HCT116 (cell line): ENCODE measurements around the gene UQCRC1. TPM values are rescaled to one million over a fixed set of nuclear protein-coding genes. Genes with fewer than 3 reads are reported as not detected.

Experiments
- ATAC-seq: fragments of 200-7000 bp; cut with Tn5 transposase; 2 replicates; pipeline ENCODE4 v1.9.1; 2020; ENCODE audit warnings: mild to moderate bottlenecking, moderate library complexity
- BruUV-seq: library from RNA; stranded (reverse); fragments of 400-500 nt; replicated peaks from 2 replicates; lab custom pipeline; 2021; lab: Mats Ljungman, UMichigan
- CTCF ChIA-PET: fragments of 300-600 bp; sonication (Branson Sonifier 250); formaldehyde crosslinking; loops from one replicate; lab custom pipeline; 2021; ENCODE audit warnings: antibody characterized with exemption; lab: Charles Lee
- POLR2A ChIA-PET: fragments of 300-600, 350-600 bp; sonication (Branson Sonifier 250); formaldehyde crosslinking; loops from one replicate; lab custom pipeline; 2021; ENCODE audit warnings: antibody characterized with exemption; lab: Charles Lee
- RAD21 ChIA-PET, 2 experiments: fragments of 300-600 bp; sonication (Branson Sonifier 250); formaldehyde crosslinking; loops; one replicate each; lab custom pipeline; 2023; ENCODE audit warnings: low total read pairs in 2 of 2; ENCODE audit not compliant: uncharacterized antibody in 2 of 2, unreplicated experiment in 2 of 2, low non-redundant PET in 1 of 2; lab: Charles Lee
- DNase-seq: peaks from one replicate; pipeline ENCODE4 v3.0.0-alpha.2; 2010; ENCODE audit warnings: low read depth, low spot score
- H2AFZ ChIP-seq: fragments of 200-600 bp; shearing (Covaris generic), sonication (generic); 2 replicates; pipeline ENCODE4 v1.6.1; 2017; ENCODE audit warnings: low read depth, mixed run types, mixed read lengths, antibody characterized with exemption, low read length; ENCODE audit not compliant: poor library complexity, severe bottlenecking
- H3K27ac ChIP-seq: 2 replicates; pipeline ENCODE4 v1.5.1; 2012; ENCODE audit warnings: low read depth, low read length
- H3K27me3 ChIP-seq: fragments of 200-600 bp; sonication (generic); 2 replicates; pipeline ENCODE4 v1.6.1; 2016; ENCODE audit warnings: mixed run types, low read length, mixed read lengths; ENCODE audit not compliant: insufficient read depth
- H3K36me3 ChIP-seq, 2 experiments: fragments of 200-500 bp in 1 of 2; fragments of 200-600 bp in 1 of 2; sonication (Bioruptor generic) in 1 of 2; sonication (generic) in 1 of 2; 2 replicates each; pipeline versions ENCODE4 v1.5.1 to v1.6.1; 2014 to 2016; ENCODE audit warnings: low read length in 2 of 2, inconsistent platforms in 1 of 2, mixed read lengths in 1 of 2, mixed run types in 1 of 2; ENCODE audit not compliant: insufficient read depth in 2 of 2, control insufficient read depth in 1 of 2
- H3K4me1 ChIP-seq, 2 experiments: fragments of 200-600 bp in 1 of 2; sonication (generic) in 1 of 2; 2 replicates each; pipeline versions ENCODE4 v1.5.1 to v1.6.1; 2012 to 2017; ENCODE audit warnings: low read length in 2 of 2, inconsistent platforms in 1 of 2, mild to moderate bottlenecking in 1 of 2, mixed read lengths in 1 of 2, mixed run types in 1 of 2, moderate library complexity in 1 of 2; ENCODE audit not compliant: insufficient read depth in 2 of 2, control insufficient read depth in 1 of 2
- H3K4me2 ChIP-seq: fragments of 200-600 bp; sonication (generic); 2 replicates; pipeline ENCODE4 v1.6.1; 2017; ENCODE audit warnings: mixed run types, low read length, mixed read lengths
- H3K4me3 ChIP-seq, 2 experiments: fragments of 200-600 bp in 1 of 2; sonication (generic) in 1 of 2; replicated peaks in 1 of 2; 2 replicates each; pipeline ENCODE4 v1.5.1; 2011 to 2016; ENCODE audit warnings: low read length in 2 of 2, control low read depth in 1 of 2, low read depth in 1 of 2, mild to moderate bottlenecking in 1 of 2, mixed read lengths in 1 of 2, mixed run types in 1 of 2
- H3K79me2 ChIP-seq: fragments of 200-600 bp; sonication (generic); 2 replicates; pipeline ENCODE4 v1.6.1; 2017; ENCODE audit warnings: mild to moderate bottlenecking, mixed run types, low read length, moderate library complexity, mixed read lengths; ENCODE audit not compliant: insufficient read depth
- H3K9ac ChIP-seq: fragments of 200-600 bp; sonication (generic); 2 replicates; pipeline ENCODE4 v1.6.1; 2016; ENCODE audit warnings: low read length, mixed read lengths
- H3K9me2 ChIP-seq: fragments of 200-600 bp; sonication (generic), shearing (Covaris generic); 2 replicates; pipeline ENCODE4 v1.6.1; 2017; ENCODE audit warnings: mixed run types, mild to moderate bottlenecking, moderate library complexity; ENCODE audit not compliant: insufficient read depth
- H3K9me3 ChIP-seq, 2 experiments: fragments of 200-500 bp in 1 of 2; fragments of 200-600 bp in 1 of 2; sonication (Bioruptor generic) in 1 of 2; sonication (generic) in 1 of 2; 2 replicates each; pipeline ENCODE4 v1.6.1; 2014 to 2017; ENCODE audit warnings: low read length in 2 of 2, mixed read lengths in 2 of 2, inconsistent platforms in 1 of 2, low read depth in 1 of 2, mild to moderate bottlenecking in 1 of 2, mixed run types in 1 of 2, moderate library complexity in 1 of 2; ENCODE audit not compliant: control insufficient read depth in 1 of 2, insufficient read depth in 1 of 2
- H4K20me1 ChIP-seq: fragments of 200-600 bp; sonication (generic), shearing (Covaris generic); 2 replicates; pipeline ENCODE4 v1.6.1; 2017; ENCODE audit warnings: mixed run types, mild to moderate bottlenecking, moderate library complexity; ENCODE audit not compliant: insufficient read depth
- CEBPB ChIP-seq: IDR thresholded peaks from 2 replicates; pipeline ENCODE4 v1.6.1; 2012; ENCODE audit warnings: low read depth
- CTCF ChIP-seq, 3 experiments: fragments of 200-600 bp in 1 of 3; sonication (generic) in 1 of 3; IDR thresholded peaks in 2 of 3; conservative IDR thresholded peaks in 1 of 3; 2 replicates each; pipeline ENCODE4 v1.5.1; 2012 to 2017; ENCODE audit warnings: low read depth in 2 of 3, low read length in 2 of 3, antibody characterized with exemption in 1 of 3, borderline replicate concordance in 1 of 3, control low read depth in 1 of 3, mild to moderate bottlenecking in 1 of 3, mixed read lengths in 1 of 3, mixed run types in 1 of 3, moderate library complexity in 1 of 3; ENCODE audit not compliant: insufficient read depth in 1 of 3
- EGR1 ChIP-seq: IDR thresholded peaks from 2 replicates; pipeline ENCODE4 v1.6.1; 2012; ENCODE audit warnings: low read depth
- ELF1 ChIP-seq: IDR thresholded peaks from 2 replicates; pipeline ENCODE4 v1.6.1; 2012; ENCODE audit warnings: low read depth, borderline replicate concordance
- EZH2phosphoT487 ChIP-seq: fragments of 200-600 bp; IDR thresholded peaks from 2 replicates; pipeline ENCODE4 v1.6.1; 2018; ENCODE audit warnings: antibody characterized with exemption, borderline replicate concordance
- MAX ChIP-seq: IDR thresholded peaks from 2 replicates; pipeline ENCODE4 v1.6.1; 2012
- POLR2A ChIP-seq: IDR thresholded peaks from 2 replicates; pipeline ENCODE4 v1.7.0; 2011; ENCODE audit warnings: borderline replicate concordance; ENCODE audit not compliant: insufficient read depth, insufficient read length; ENCODE audit errors: extremely low read depth
- POLR2AphosphoS5 ChIP-seq: IDR thresholded peaks from 2 replicates; pipeline ENCODE4 v1.6.1; 2011; ENCODE audit warnings: mild to moderate bottlenecking, low read depth, low read length, moderate library complexity
- REST ChIP-seq: IDR thresholded peaks from 2 replicates; pipeline ENCODE4 v1.6.1; 2012; ENCODE audit warnings: low read depth
- SIN3A ChIP-seq: IDR thresholded peaks from 2 replicates; pipeline ENCODE4 v1.6.1; 2012; ENCODE audit warnings: low read depth
- SP1 ChIP-seq: IDR thresholded peaks from 2 replicates; pipeline ENCODE4 v1.6.1; 2012; ENCODE audit warnings: low read depth
- TCF7L2 ChIP-seq: IDR thresholded peaks from 2 replicates; pipeline ENCODE4 v1.7.0; 2011; ENCODE audit warnings: borderline replicate concordance, inconsistent platforms; ENCODE audit not compliant: insufficient read depth, insufficient read length; ENCODE audit errors: extremely low read depth
- ZFX ChIP-seq: fragments of 450-650 bp; IDR thresholded peaks from 2 replicates; pipeline ENCODE4 v1.6.1; 2017
- intact Hi-C: fragments of 100-400 bp; cut with micrococcal nuclease; formaldehyde crosslinking; loops from 2 replicates; pipeline ENCODE4 v1.10.0; 2022
- total RNA-seq: library from RNA; stranded (reverse); gene quantifications from one replicate; pipeline ENCODE4 v1.2.1, GENCODE V29; 2021; ENCODE audit not compliant: unreplicated experiment

UQCRC1 gene
- total RNA-seq, 1 experiment from 2014 or later = 318 TPM

GRCh38 chr3:48614044-48614443, 4.6 kb upstream of the UQCRC1 start (continued):
- TF ChIP-seq POLR2AphosphoS5 (no peak), EGR1 (no peak), POLR2A (no peak), MAX (no peak), EZH2phosphoT487 (no peak), ELF1 (no peak), CEBPB (no peak; the same call in 1 of the 2 replicates)
- TF ChIP-seq, all 23 proteins: peak for 0

GRCh38 chr3:48612309-48612708, 2.9 kb upstream of the UQCRC1 start:
- TF ChIP-seq CEBPB = no peak
- TF ChIP-seq EGR1 = no peak
- no peak for TF ChIP-seq SIN3A
- no peak for TF ChIP-seq CTCF (IDR thresholded peaks at IDR 0.05 in 2 of 3, conservative IDR thresholded peaks at IDR 0.05 in 1 of 3; ENCODE audit: borderline replicate concordance in 1 of 3, insufficient read depth in 1 of 3, low read depth in 2 of 3, low read length in 2 of 3)
- TF ChIP-seq MAX = no peak
- no peak for TF ChIP-seq POLR2A
- no peak for TF ChIP-seq ZFX
- no peak for TF ChIP-seq SP1
- no peak for TF ChIP-seq REST
- TF ChIP-seq POLR2AphosphoS5 = no peak
- TF ChIP-seq TCF7L2 = no peak
- no peak overlapping the region for H2AFZ ChIP-seq
- no TSS peak for BruUV-seq
- CTCF ChIA-PET = no interaction called here
- POLR2A ChIA-PET = no interaction called here
- peaks cover 2 to 19% of the 10 kb centered on the region in 2 experiments; a peak in 2 of 4 replicates for H3K4me1 ChIP-seq
- no peaks in the 10 kb centered on the region for H3K9me2 ChIP-seq
- no peaks in the 10 kb centered on the region for H3K27me3 ChIP-seq
- peaks cover 5 to 10% of the 10 kb centered on the region in 2 experiments; a peak in 1 of 4 replicates for H3K36me3 ChIP-seq
- intact Hi-C loops = no loop called here
- H3K79me2 ChIP-seq = peaks cover 22% of the 10 kb centered on the region
- no peak overlapping the region for H3K9ac ChIP-seq
- no peak overlapping the region for H3K4me2 ChIP-seq
- ATAC-seq = no peak
- H3K4me3 ChIP-seq = no peak overlapping the region
- no peaks in the 10 kb centered on the region for H4K20me1 ChIP-seq
- peaks cover 2 to 4% of the 10 kb centered on the region in 2 experiments; a peak in 2 of 4 replicates for H3K9me3 ChIP-seq
- H3K27ac ChIP-seq = no peak overlapping the region
- DNase-seq = no peak
- RAD21 ChIA-PET = interaction anchor here in 1 of 2 experiments (0.7 kb wide), 1 partner anchor 48 kb away, joined by 3 read pairs; no protein-coding TSS in a partner anchor
